Fibroblast of lung (primary cell): ENCODE data around the gene COX17.

Experiments used
- EZH2 ChIP-seq: IDR thresholded peaks from 2 replicates; pipeline ENCODE4 v1.5.1; 2012; ENCODE audit warnings: low read length, control low read depth, mild to moderate bottlenecking; ENCODE audit errors: missing control alignments
- TF ChIP-seq, protein P1 (sequence below), 2 donors: IDR thresholded peaks in 1 of 2; conservative IDR thresholded peaks in 1 of 2; 1 replicate in 1 of 2; 2 replicates in 1 of 2; pipeline ENCODE4 v1.5.1; 2011 to 2012; ENCODE audit warnings: low read length in 2 of 2, control low read depth in 1 of 2, inconsistent platforms in 1 of 2, low read depth in 1 of 2, mild to moderate bottlenecking in 1 of 2

DNA sequence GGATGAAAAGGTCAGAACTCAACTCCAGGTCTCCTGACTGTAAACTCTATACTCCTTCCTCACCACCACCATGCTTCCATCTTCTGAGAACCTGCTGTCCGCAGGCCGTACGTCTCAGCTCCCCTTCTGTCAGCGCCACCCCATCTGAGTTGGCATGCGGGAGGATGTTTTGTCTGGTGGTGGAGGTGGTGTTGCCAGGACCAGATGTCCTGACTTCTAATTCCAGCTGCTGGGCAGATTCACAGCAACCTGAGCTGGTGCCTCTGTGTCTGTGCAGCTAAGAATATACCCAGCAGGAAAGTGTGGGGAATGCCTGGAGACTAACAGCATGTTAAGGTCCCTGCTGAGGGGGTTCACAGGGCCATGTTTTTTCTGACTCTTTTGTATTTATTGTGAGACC, 56.3 kb downstream of the COX17 start:
- TF ChIP-seq, protein P1, sequence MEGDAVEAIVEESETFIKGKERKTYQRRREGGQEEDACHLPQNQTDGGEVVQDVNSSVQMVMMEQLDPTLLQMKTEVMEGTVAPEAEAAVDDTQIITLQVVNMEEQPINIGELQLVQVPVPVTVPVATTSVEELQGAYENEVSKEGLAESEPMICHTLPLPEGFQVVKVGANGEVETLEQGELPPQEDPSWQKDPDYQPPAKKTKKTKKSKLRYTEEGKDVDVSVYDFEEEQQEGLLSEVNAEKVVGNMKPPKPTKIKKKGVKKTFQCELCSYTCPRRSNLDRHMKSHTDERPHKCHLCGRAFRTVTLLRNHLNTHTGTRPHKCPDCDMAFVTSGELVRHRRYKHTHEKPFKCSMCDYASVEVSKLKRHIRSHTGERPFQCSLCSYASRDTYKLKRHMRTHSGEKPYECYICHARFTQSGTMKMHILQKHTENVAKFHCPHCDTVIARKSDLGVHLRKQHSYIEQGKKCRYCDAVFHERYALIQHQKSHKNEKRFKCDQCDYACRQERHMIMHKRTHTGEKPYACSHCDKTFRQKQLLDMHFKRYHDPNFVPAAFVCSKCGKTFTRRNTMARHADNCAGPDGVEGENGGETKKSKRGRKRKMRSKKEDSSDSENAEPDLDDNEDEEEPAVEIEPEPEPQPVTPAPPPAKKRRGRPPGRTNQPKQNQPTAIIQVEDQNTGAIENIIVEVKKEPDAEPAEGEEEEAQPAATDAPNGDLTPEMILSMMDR (conservative IDR thresholded peaks at IDR 0.05 in 1 of 2, IDR thresholded peaks at IDR 0.05 in 1 of 2; ENCODE audit: low read depth in 1 of 2, low read length in 2 of 2) = no peak
- no peak for TF ChIP-seq EZH2
